VCaP (cell line): ENCODE measurements around the gene COL4A3.

Source experiments
- H3K27ac ChIP-seq: fragments of 450-650 bp; 2 replicates; pipeline ENCODE4 v1.5.1; 2017
- CTCF ChIP-seq: fragments of 450-650 bp; conservative IDR thresholded peaks from 2 replicates; pipeline ENCODE4 v1.5.1; 2017; ENCODE audit warnings: mild to moderate bottlenecking, moderate library complexity

Gene COL4A3

GRCh38 chr2:227192491-227192890 lies 28.1 kb downstream of the COL4A3 start:
- TF ChIP-seq CTCF, result no peak
- no peak overlapping the region for H3K27ac ChIP-seq

DNA sequence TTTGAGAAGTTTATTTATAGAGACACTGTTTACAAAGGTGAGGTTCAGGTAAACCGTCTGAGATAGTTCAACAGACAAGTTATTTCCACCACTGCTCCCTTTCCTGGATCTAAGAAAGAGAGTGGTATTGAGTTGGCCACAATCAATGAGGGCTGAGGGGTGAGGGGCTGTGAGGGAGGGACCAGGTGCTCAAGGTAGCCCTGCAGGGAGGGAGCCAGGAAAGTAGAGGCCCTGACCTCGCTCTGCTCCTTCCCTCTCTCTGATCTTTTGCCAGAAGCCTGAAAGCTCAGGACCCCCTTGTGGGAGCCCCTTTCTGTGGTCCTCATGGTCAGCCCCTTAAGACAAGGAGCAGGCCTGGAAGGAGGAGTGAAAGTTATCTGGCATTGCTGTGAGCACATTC lies 29.8 kb downstream of the COL4A3 start:
- no peak for TF ChIP-seq CTCF
- no peak overlapping the region for H3K27ac ChIP-seq

DNA sequence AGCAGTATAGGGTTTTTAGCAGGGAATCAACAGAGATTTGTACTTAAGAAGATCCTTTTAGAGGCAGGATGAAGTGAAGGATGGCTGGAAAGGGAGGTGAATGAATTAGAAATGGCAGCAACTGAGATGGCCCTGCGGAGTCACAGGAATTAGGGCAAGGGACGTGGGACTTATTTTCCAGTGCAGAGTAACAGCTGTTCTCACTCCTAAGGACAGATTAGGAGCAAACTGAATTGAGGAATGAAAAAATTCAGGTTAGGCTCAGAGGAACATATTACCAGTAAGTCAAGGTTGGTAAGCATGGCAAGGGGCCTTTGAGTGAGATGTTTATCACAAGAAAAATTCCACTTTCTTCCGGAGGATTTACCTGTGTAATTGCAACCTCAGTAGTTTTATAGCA lies 34.4 kb downstream of the COL4A3 start:
- H3K27ac ChIP-seq, result no peak overlapping the region
- no peak for TF ChIP-seq CTCF

GRCh38 chr2:227201771-227202170 lies 37.3 kb downstream of the COL4A3 start:
- no peak overlapping the region for H3K27ac ChIP-seq

GRCh38 chr2:227204452-227204851 lies 40.0 kb downstream of the COL4A3 start:
- H3K27ac ChIP-seq, result no peak overlapping the region
- TF ChIP-seq CTCF, result no peak

More at GRCh38 chr2:227201771-227202170, 37.3 kb downstream of the COL4A3 start:
- TF ChIP-seq CTCF, result no peak

GRCh38 chr2:227205701-227206100 lies 41.3 kb downstream of the COL4A3 start:
- no peak overlapping the region for H3K27ac ChIP-seq
- TF ChIP-seq CTCF, result no peak

GRCh38 chr2:227206406-227206805 lies 42.0 kb downstream of the COL4A3 start:
- no peak for TF ChIP-seq CTCF
- no peak overlapping the region for H3K27ac ChIP-seq

DNA sequence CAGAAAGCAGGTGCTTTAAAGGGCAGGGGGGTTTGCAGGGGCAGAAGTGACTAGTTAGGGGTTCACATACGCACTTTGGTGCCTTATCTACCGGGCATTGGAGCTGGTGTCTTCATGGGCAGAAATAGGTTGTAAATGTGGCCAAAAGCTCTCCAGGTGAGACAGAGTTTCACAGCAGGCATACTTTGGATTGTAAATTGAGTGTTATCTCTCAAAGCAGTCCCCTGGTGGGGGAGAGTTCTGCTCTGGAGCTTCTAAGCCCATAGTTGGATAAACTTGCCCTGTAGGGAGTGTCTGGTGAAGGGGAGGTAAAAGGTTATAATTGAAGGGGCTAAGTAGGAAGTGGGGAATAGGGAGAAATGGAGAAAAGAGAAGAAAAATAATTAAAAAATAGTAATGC lies 43.1 kb downstream of the COL4A3 start:
- no peak overlapping the region for H3K27ac ChIP-seq
- TF ChIP-seq CTCF, result no peak
